Panc1 (cell line): ENCODE measurements around the gene DYRK2. TPM values are rescaled to one million over a fixed set of nuclear protein-coding genes. Genes with fewer than 3 reads are reported as not detected.

Experiments used
- ATAC-seq: fragments of 200-7000 bp; cut with Tn5 transposase; 2 replicates; pipeline ENCODE4 v1.9.1; 2020; ENCODE audit warnings: mild to moderate bottlenecking, moderate library complexity
- BruUV-seq: library from RNA; stranded (reverse); fragments of 400-500 nt; replicated peaks from 2 replicates; lab custom pipeline; 2021; lab: Mats Ljungman, UMichigan
- CTCF ChIA-PET: fragments of 300-600 bp; sonication (Branson Sonifier 250); formaldehyde crosslinking; loops from one replicate; lab custom pipeline; 2022; ENCODE audit warnings: antibody characterized with exemption; lab: Charles Lee
- POLR2A ChIA-PET: fragments of 300-600 bp; sonication (Branson Sonifier 250); formaldehyde crosslinking; loops from one replicate; lab custom pipeline; 2022; ENCODE audit warnings: antibody characterized with exemption; lab: Charles Lee
- DNase-seq: peaks from one replicate; pipeline ENCODE4 v3.0.0-alpha.2; 2010; ENCODE audit warnings: low read depth, low spot score
- H3K27ac ChIP-seq: 2 replicates; pipeline ENCODE4 v1.5.1; 2011; ENCODE audit warnings: mild to moderate bottlenecking, low read length, inconsistent platforms
- H3K27me3 ChIP-seq: fragments of 200-500 bp; sonication (Bioruptor generic); 2 replicates; pipeline ENCODE4 v1.6.0; 2014; ENCODE audit warnings: low read length, inconsistent platforms; ENCODE audit not compliant: control insufficient read depth, insufficient read depth
- H3K36me3 ChIP-seq: fragments of 200-500 bp; sonication (Bioruptor generic); 2 replicates; pipeline ENCODE4 v1.5.1; 2014; ENCODE audit warnings: inconsistent platforms, mild to moderate bottlenecking, low read length, moderate library complexity; ENCODE audit not compliant: control insufficient read depth, insufficient read depth
- H3K4me1 ChIP-seq: 2 replicates; pipeline ENCODE4 v1.5.1; 2011; ENCODE audit warnings: inconsistent platforms, mild to moderate bottlenecking, low read length, moderate library complexity; ENCODE audit not compliant: control insufficient read depth, insufficient read depth
- H3K4me3 ChIP-seq, 2 experiments: 2 replicates each; pipeline ENCODE4 v1.5.1; 2011 to 2012; ENCODE audit warnings: low read depth in 2 of 2, low read length in 2 of 2, mild to moderate bottlenecking in 2 of 2, inconsistent platforms in 1 of 2, moderate library complexity in 1 of 2
- H3K9me3 ChIP-seq: fragments of 200-500 bp; sonication (Bioruptor generic); 2 replicates; pipeline ENCODE4 v1.5.1; 2014; ENCODE audit warnings: low read depth, mild to moderate bottlenecking, inconsistent platforms, low read length, moderate library complexity; ENCODE audit not compliant: control insufficient read depth, insufficient read depth
- CTCF ChIP-seq: fragments of 450-650 bp; IDR thresholded peaks from 2 replicates; pipeline ENCODE4 v1.5.1; 2017; ENCODE audit warnings: mild to moderate bottlenecking
- POLR2AphosphoS5 ChIP-seq: IDR thresholded peaks from 2 replicates; pipeline ENCODE4 v1.6.1; 2012; ENCODE audit warnings: mild to moderate bottlenecking, low read depth, low read length, moderate library complexity
- REST ChIP-seq, 2 experiments: IDR thresholded peaks; 2 replicates each; pipeline ENCODE4 v1.6.1; 2011 to 2012; ENCODE audit warnings: low read depth in 2 of 2, control low read depth in 1 of 2, low read length in 1 of 2, mild to moderate bottlenecking in 1 of 2, moderate library complexity in 1 of 2; ENCODE audit not compliant: insufficient read depth in 1 of 2
- SIN3A ChIP-seq: IDR thresholded peaks from 2 replicates; pipeline ENCODE4 v1.6.1; 2012; ENCODE audit warnings: low read depth, mild to moderate bottlenecking, low read length, moderate library complexity, borderline replicate concordance; ENCODE audit not compliant: insufficient read depth
- TCF7L2 ChIP-seq: IDR thresholded peaks from 2 replicates; pipeline ENCODE4 v1.6.1; 2011; ENCODE audit warnings: mild to moderate bottlenecking, low read depth, low read length, inconsistent platforms
- in situ Hi-C: cut with HindIII; loops from 2 replicates; pipeline ENCODE4 v1.10.0; 2016; ENCODE audit warnings: low sequenced_read_pairs, low pct_unique_long_range_greater_than_20kb
- intact Hi-C: fragments of 100-400 bp; cut with micrococcal nuclease; formaldehyde crosslinking; loops from one replicate; pipeline ENCODE4 v1.10.0; 2022; ENCODE audit not compliant: unreplicated experiment
- total RNA-seq: library from RNA; stranded (reverse); gene quantifications from one replicate; pipeline ENCODE4 v1.2.1, GENCODE V29; 2021; ENCODE audit not compliant: unreplicated experiment

The DYRK2 gene
- total RNA-seq, 1 experiment from 2014 or later = 9.9 TPM

GRCh38 chr12:67709367-67709954, 60.9 kb downstream of the DYRK2 start:
- Histone ChIP-seq H3K4me1 (no peaks in the 10 kb centered on the region), H3K27ac (no peak overlapping the region), H3K27me3 (peaks cover 3% of the 10 kb centered on the region; the same call in 1 of the 2 replicates), H3K36me3 (no peaks in the 10 kb centered on the region), H3K4me3 (no peak overlapping the region), H3K9me3 (no peaks in the 10 kb centered on the region)
- no TSS peak for BruUV-seq
- ChIA-PET CTCF (no interaction called here), POLR2A (no interaction called here)
- no peak for DNase-seq
- no peak for ATAC-seq
- intact Hi-C loops = no loop called here
- TF ChIP-seq SIN3A (no peak), POLR2AphosphoS5 (no peak), CTCF (no peak), REST (IDR thresholded peaks at IDR 0.05; ENCODE audit: insufficient read depth in 1 of 2, low read depth in 2 of 2, low read length in 1 of 2) (no peak), TCF7L2 (no peak)
- in situ Hi-C loops = no loop called here

- intact Hi-C loops = no loop called here
- in situ Hi-C loops = no loop called here
- POLR2A ChIA-PET = no interaction called here
- H3K4me3 ChIP-seq = no peak overlapping the region
- H3K27ac ChIP-seq = no peak overlapping the region
- no TSS peak for BruUV-seq
- TF ChIP-seq SIN3A = no peak
- TF ChIP-seq REST (IDR thresholded peaks at IDR 0.05; ENCODE audit: insufficient read depth in 1 of 2, low read depth in 2 of 2, low read length in 1 of 2) = no peak
- TF ChIP-seq CTCF = no peak
- no peak for TF ChIP-seq TCF7L2
- TF ChIP-seq POLR2AphosphoS5 = no peak
- no peaks in the 10 kb centered on the region for H3K9me3 ChIP-seq
- no peak for DNase-seq
- peaks cover 3% of the 10 kb centered on the region; the same call in 1 of the 2 replicates for H3K27me3 ChIP-seq
- H3K36me3 ChIP-seq = no peaks in the 10 kb centered on the region
- no peaks in the 10 kb centered on the region for H3K4me1 ChIP-seq
- no peak for ATAC-seq
- CTCF ChIA-PET = no interaction called here
These were observed 62.0 kb downstream of the DYRK2 start for GRCh38 chr12:67710582-67710981.
